Measurements from ENCODE around the gene NT5M.

NT5M gene

GRCh38 chr17:17358060-17358751, 55.0 kb downstream of the NT5M start:
- no peak for TF ChIP-seq CTCF (IDR thresholded peaks at IDR 0.05; ENCODE audit: extremely low read depth, insufficient read depth, missing control alignments)
- DNase-seq (ENCODE audit: low spot score): no peak
- in situ Hi-C loops (cut with MboI; ENCODE audit: low pct_unique_long_range_greater_than_20kb, low sequenced_read_pairs, unreplicated experiment): loop anchor here (10.0 kb wide), 1 partner anchor 287 kb away; no protein-coding TSS in a partner anchor

- TF ChIP-seq CTCF (IDR thresholded peaks at IDR 0.05; ENCODE audit: extremely low read depth, insufficient read depth, missing control alignments): no peak
- in situ Hi-C loops (cut with MboI; ENCODE audit: low pct_unique_long_range_greater_than_20kb, low sequenced_read_pairs, unreplicated experiment): loop anchor here (10.0 kb wide), 1 partner anchor 286 kb away; no protein-coding TSS in a partner anchor
- DNase-seq (ENCODE audit: low spot score): no peak
Measured at GRCh38 chr17:17358866-17359265, 55.7 kb downstream of the NT5M start.

- no peak for TF ChIP-seq CTCF (IDR thresholded peaks at IDR 0.05; ENCODE audit: extremely low read depth, insufficient read depth, missing control alignments)
- no peak for DNase-seq (ENCODE audit: low spot score)
- in situ Hi-C loops (cut with MboI; ENCODE audit: low pct_unique_long_range_greater_than_20kb, low sequenced_read_pairs, unreplicated experiment): loop anchor here (10.0 kb wide), 1 partner anchor 286 kb away; no protein-coding TSS in a partner anchor
Measured at GRCh38 chr17:17359271-17359670, 56.1 kb downstream of the NT5M start.

- in situ Hi-C loops (cut with MboI; ENCODE audit: low pct_unique_long_range_greater_than_20kb, low sequenced_read_pairs, unreplicated experiment): no loop called here
- no peak for DNase-seq (ENCODE audit: low spot score)
- no peak for TF ChIP-seq CTCF (IDR thresholded peaks at IDR 0.05; ENCODE audit: extremely low read depth, insufficient read depth, missing control alignments)
Measured at GRCh38 chr17:17360087-17360730, 57.0 kb downstream of the NT5M start.

GRCh38 chr17:17361543-17361866, 58.3 kb downstream of the NT5M start:
- in situ Hi-C loops (cut with MboI; ENCODE audit: low pct_unique_long_range_greater_than_20kb, low sequenced_read_pairs, unreplicated experiment): no loop called here
- no peak for DNase-seq (ENCODE audit: low spot score)

More at GRCh38 chr17:17361543-17361866, 58.3 kb downstream of the NT5M start:
- TF ChIP-seq CTCF (IDR thresholded peaks at IDR 0.05; ENCODE audit: extremely low read depth, insufficient read depth, missing control alignments): no peak

All from GM13977 (cell line).